ENCODE data around the gene MYO1D. TPM values are rescaled to one million over a fixed set of nuclear protein-coding genes. Genes with fewer than 3 reads are reported as not detected.

MYO1D gene
- total RNA-seq, 1 experiment from 2014 or later: 206 TPM

GRCh38 chr17:32601866-32602265, 275.1 kb downstream of the MYO1D start:
- intact Hi-C loops (cut with micrococcal nuclease; ENCODE audit: unreplicated experiment): no loop called here
- H3K4me1 ChIP-seq: no peaks in the 10 kb centered on the region
- POLR2A ChIA-PET: no interaction called here
- H3K36me3 ChIP-seq (ENCODE audit: control insufficient read depth, insufficient read depth, low read length): peaks cover 5% of the 10 kb centered on the region; the same call in 1 of the 2 replicates
- DNase-seq: no peak
- Mint-ChIP-seq H3K27ac (ENCODE audit: unreplicated experiment) (no peak overlapping the region), H3K9me3 (ENCODE audit: unreplicated experiment) (no peaks in the 10 kb centered on the region), H3K36me3 (ENCODE audit: insufficient read depth, unreplicated experiment) (peaks cover 47% of the 10 kb centered on the region), H3K27me3 (ENCODE audit: insufficient read depth, unreplicated experiment) (no peaks in the 10 kb centered on the region), H3K4me1 (ENCODE audit: low read depth, unreplicated experiment) (no peaks in the 10 kb centered on the region), H3K4me3 (ENCODE audit: unreplicated experiment) (no peak overlapping the region)
- TF ChIP-seq CTCF (IDR thresholded peaks at IDR 0.05; ENCODE audit: insufficient read depth in 1 of 2, low read depth in 1 of 2, low read length in 1 of 2, severe bottlenecking in 1 of 2, unreplicated experiment in 1 of 2): no peak
- no peaks in the 10 kb centered on the region for H3K27me3 ChIP-seq (replicated peaks; ENCODE audit: control insufficient read depth, insufficient read depth, low read length)
- no TSS peak for BruUV-seq (replicated peaks)
- CTCF ChIA-PET: no interaction called here
- H3K4me3 ChIP-seq (ENCODE audit: low read depth, low read length): no peak overlapping the region
- no peaks in the 10 kb centered on the region for H3K9me3 ChIP-seq

DNA sequence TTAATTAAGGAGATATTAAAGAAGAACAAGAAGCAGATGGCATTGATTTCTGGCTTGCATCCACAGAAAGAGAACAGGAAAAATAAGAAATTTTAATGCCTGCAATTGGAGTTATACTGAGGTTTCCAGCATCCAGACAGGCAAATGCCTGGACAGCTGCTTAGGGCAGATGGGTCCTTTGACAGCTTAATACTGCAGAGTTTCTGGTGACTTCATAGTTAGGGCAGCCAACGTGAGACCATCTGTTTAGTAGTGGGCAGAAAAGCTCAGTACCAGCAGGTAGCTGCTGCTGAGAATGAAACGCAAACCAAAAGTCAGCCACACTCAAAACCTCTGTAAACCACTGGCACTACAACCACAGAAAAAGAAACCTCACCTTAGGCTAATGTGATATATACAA, 280.3 kb downstream of the MYO1D start:
- BruUV-seq (replicated peaks): no TSS peak
- ChIA-PET CTCF (no interaction called here), POLR2A (no interaction called here)
- Mint-ChIP-seq H3K9me3 (ENCODE audit: unreplicated experiment) (no peaks in the 10 kb centered on the region), H3K4me1 (ENCODE audit: low read depth, unreplicated experiment) (no peaks in the 10 kb centered on the region), H3K27ac (ENCODE audit: unreplicated experiment) (no peak overlapping the region), H3K36me3 (ENCODE audit: insufficient read depth, unreplicated experiment) (peaks cover 48% of the 10 kb centered on the region), H3K4me3 (ENCODE audit: unreplicated experiment) (no peak overlapping the region), H3K27me3 (ENCODE audit: insufficient read depth, unreplicated experiment) (no peaks in the 10 kb centered on the region)
- no peaks in the 10 kb centered on the region for H3K4me1 ChIP-seq
- H3K27me3 ChIP-seq (replicated peaks; ENCODE audit: control insufficient read depth, insufficient read depth, low read length): no peaks in the 10 kb centered on the region
- no peaks in the 10 kb centered on the region for H3K9me3 ChIP-seq
- H3K36me3 ChIP-seq (ENCODE audit: control insufficient read depth, insufficient read depth, low read length): peaks cover 6% of the 10 kb centered on the region; the same call in 1 of the 2 replicates
- no peak overlapping the region for H3K4me3 ChIP-seq (ENCODE audit: low read depth, low read length)
- no peak for TF ChIP-seq CTCF (IDR thresholded peaks at IDR 0.05; ENCODE audit: insufficient read depth in 1 of 2, low read depth in 1 of 2, low read length in 1 of 2, severe bottlenecking in 1 of 2, unreplicated experiment in 1 of 2)
- no peak for DNase-seq
- intact Hi-C loops (cut with micrococcal nuclease; ENCODE audit: unreplicated experiment): no loop called here

- ChIA-PET POLR2A (no interaction called here), CTCF (no interaction called here)
- DNase-seq: no peak
- Histone ChIP-seq H3K4me3 (ENCODE audit: low read depth, low read length) (no peak overlapping the region), H3K4me1 (no peaks in the 10 kb centered on the region), H3K9me3 (no peaks in the 10 kb centered on the region), H3K27me3 (replicated peaks; ENCODE audit: control insufficient read depth, insufficient read depth, low read length) (no peaks in the 10 kb centered on the region), H3K36me3 (ENCODE audit: control insufficient read depth, insufficient read depth, low read length) (peaks cover 5% of the 10 kb centered on the region; the same call in 1 of the 2 replicates)
- Mint-ChIP-seq H3K9me3 (ENCODE audit: unreplicated experiment) (no peaks in the 10 kb centered on the region), H3K27ac (ENCODE audit: unreplicated experiment) (no peak overlapping the region), H3K27me3 (ENCODE audit: insufficient read depth, unreplicated experiment) (no peaks in the 10 kb centered on the region), H3K4me3 (ENCODE audit: unreplicated experiment) (no peak overlapping the region), H3K36me3 (ENCODE audit: insufficient read depth, unreplicated experiment) (peaks cover 48% of the 10 kb centered on the region), H3K4me1 (ENCODE audit: low read depth, unreplicated experiment) (no peaks in the 10 kb centered on the region)
- TF ChIP-seq CTCF (IDR thresholded peaks at IDR 0.05; ENCODE audit: insufficient read depth in 1 of 2, low read depth in 1 of 2, low read length in 1 of 2, severe bottlenecking in 1 of 2, unreplicated experiment in 1 of 2): no peak
- no TSS peak for BruUV-seq (replicated peaks)
- intact Hi-C loops (cut with micrococcal nuclease; ENCODE audit: unreplicated experiment): no loop called here
Observed at GRCh38 chr17:32596206-32596605, 280.7 kb downstream of the MYO1D start.
